SU-DHL-6 (cell line): ENCODE data around the gene PCDHGB4.

Experiments used
- CTCF ChIP-seq: fragments of 200-600 bp; sonication (generic); IDR thresholded peaks from one replicate; pipeline ENCODE4 v1.5.1; 2017; ENCODE audit warnings: antibody characterized with exemption, mild to moderate bottlenecking, low read length, moderate library complexity; ENCODE audit not compliant: insufficient read depth, poor library complexity, severe bottlenecking
- EZH2phosphoT487 ChIP-seq: fragments of 200-600 bp; sonication (generic), shearing (Covaris generic); conservative IDR thresholded peaks from 2 replicates; pipeline ENCODE4 v1.6.1; 2018; ENCODE audit warnings: mild to moderate bottlenecking, antibody characterized with exemption, low read length, moderate library complexity, mixed read lengths

GRCh38 chr5:141343953-141344463 lies 43.5 kb upstream of the PCDHGB4 start:
- TF ChIP-seq CTCF: no peak
- no peak for TF ChIP-seq EZH2phosphoT487
